Activated CD8-positive, alpha-beta T cell treated with anti-CD3 and anti-CD28 coated beads for 36 hours (primary cell): ENCODE data around the gene CCL27. TPM values are rescaled to one million over a fixed set of nuclear protein-coding genes. Genes with fewer than 3 reads are reported as not detected.

Source experiments
- ATAC-seq: fragments of 200-7000 bp; cut with Tn5 transposase; one replicate; pipeline ENCODE4 v1.10.0; 2021; ENCODE audit warnings: mild to moderate bottlenecking, moderate library complexity
- CTCF ChIA-PET: fragments of 350-600 bp; sonication (Branson Sonifier 250); formaldehyde crosslinking; loops from one replicate; lab custom pipeline; 2021; ENCODE audit warnings: antibody characterized with exemption; lab: Charles Lee
- POLR2A ChIA-PET: fragments of 350-600 bp; sonication (Branson Sonifier 250); formaldehyde crosslinking; loops from one replicate; lab custom pipeline; 2021; ENCODE audit warnings: antibody characterized with exemption; lab: Charles Lee
- DNase-seq: peaks from one replicate; pipeline ENCODE4 v3.0.0-alpha.2; 2020
- H3K27ac Mint-ChIP-seq: one replicate; pipeline ENCODE4 v1.8.0; 2021; ENCODE audit warnings: mild to moderate bottlenecking, mixed read lengths
- H3K27me3 Mint-ChIP-seq: one replicate; pipeline ENCODE4 v1.8.0; 2021; ENCODE audit warnings: mixed read lengths
- H3K36me3 Mint-ChIP-seq: one replicate; pipeline ENCODE4 v1.8.0; 2021; ENCODE audit warnings: low read depth, mixed read lengths
- H3K4me1 Mint-ChIP-seq: one replicate; pipeline ENCODE4 v1.8.0; 2021; ENCODE audit warnings: low read depth, mixed read lengths
- H3K4me3 Mint-ChIP-seq: one replicate; pipeline ENCODE4 v1.8.0; 2021; ENCODE audit warnings: mild to moderate bottlenecking, moderate library complexity, mixed read lengths
- H3K9me3 Mint-ChIP-seq: one replicate; pipeline ENCODE4 v1.8.0; 2021; ENCODE audit warnings: mixed read lengths
- intact Hi-C: fragments of 100-400 bp; cut with micrococcal nuclease; formaldehyde crosslinking; loops from one replicate; pipeline ENCODE4 v1.10.0; 2022
- total RNA-seq, 2 experiments: library from RNA; stranded (reverse); gene quantifications; one replicate each; pipeline ENCODE4 v1.2.3, GENCODE V29; 2021
- TF ChIP-seq, protein P1 (sequence below): fragments of 200-600 bp; IDR thresholded peaks from one replicate; pipeline ENCODE4 v1.8.0; 2022; ENCODE audit warnings: antibody characterized with exemption, mild to moderate bottlenecking

CCL27 gene
- total RNA-seq, 2 experiments from 2014 or later = 0.43 TPM; not detected in 1

- H3K9me3 Mint-ChIP-seq = peaks cover 3% of the 10 kb centered on the region
- ATAC-seq (peak; percentile 89), DNase-seq (peak; percentile 83)
- intact Hi-C loops = no loop called here
- CTCF ChIA-PET = interaction anchor here (0.9 to 3.9 kb wide), 4 partner anchors 9 to 52 kb away, joined by 3 to 56 read pairs (median 4); a partner anchor contains a TSS
- no peak overlapping the region for H3K4me3 Mint-ChIP-seq
- no peaks in the 10 kb centered on the region for H3K27me3 Mint-ChIP-seq
- H3K27ac Mint-ChIP-seq = no peak overlapping the region
- TF ChIP-seq, protein P1, sequence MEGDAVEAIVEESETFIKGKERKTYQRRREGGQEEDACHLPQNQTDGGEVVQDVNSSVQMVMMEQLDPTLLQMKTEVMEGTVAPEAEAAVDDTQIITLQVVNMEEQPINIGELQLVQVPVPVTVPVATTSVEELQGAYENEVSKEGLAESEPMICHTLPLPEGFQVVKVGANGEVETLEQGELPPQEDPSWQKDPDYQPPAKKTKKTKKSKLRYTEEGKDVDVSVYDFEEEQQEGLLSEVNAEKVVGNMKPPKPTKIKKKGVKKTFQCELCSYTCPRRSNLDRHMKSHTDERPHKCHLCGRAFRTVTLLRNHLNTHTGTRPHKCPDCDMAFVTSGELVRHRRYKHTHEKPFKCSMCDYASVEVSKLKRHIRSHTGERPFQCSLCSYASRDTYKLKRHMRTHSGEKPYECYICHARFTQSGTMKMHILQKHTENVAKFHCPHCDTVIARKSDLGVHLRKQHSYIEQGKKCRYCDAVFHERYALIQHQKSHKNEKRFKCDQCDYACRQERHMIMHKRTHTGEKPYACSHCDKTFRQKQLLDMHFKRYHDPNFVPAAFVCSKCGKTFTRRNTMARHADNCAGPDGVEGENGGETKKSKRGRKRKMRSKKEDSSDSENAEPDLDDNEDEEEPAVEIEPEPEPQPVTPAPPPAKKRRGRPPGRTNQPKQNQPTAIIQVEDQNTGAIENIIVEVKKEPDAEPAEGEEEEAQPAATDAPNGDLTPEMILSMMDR = peak; percentile 74
- H3K4me1 Mint-ChIP-seq = no peaks in the 10 kb centered on the region
- POLR2A ChIA-PET = interaction anchor here (1.4 kb wide), 1 partner anchor 12 kb away, joined by 3 read pairs; no protein-coding TSS in a partner anchor
- H3K36me3 Mint-ChIP-seq = no peaks in the 10 kb centered on the region
Measured at GRCh38 chr9:34675048-34675714, 12.7 kb upstream of the CCL27 start.

DNA sequence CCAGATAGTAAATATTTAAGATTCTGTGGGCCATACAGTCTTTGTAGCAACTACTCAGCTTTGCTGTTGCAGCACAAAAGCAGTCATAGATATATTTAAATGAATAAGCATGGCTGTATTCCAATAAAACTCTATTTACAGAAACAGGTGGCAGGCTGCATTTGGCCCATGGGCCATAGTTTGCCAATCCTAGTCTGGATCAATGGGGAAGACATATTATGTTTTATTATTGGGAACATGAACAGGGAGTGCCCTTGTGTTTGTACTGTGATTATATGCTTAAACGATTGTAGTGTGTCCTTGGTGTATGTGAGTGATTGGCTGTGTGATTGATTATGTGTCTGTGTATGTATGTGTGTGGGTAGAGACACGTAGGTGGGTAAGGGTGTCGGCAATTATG, 12.0 kb upstream of the CCL27 start:
- peaks cover 3% of the 10 kb centered on the region for H3K9me3 Mint-ChIP-seq
- ChIA-PET CTCF (interaction anchor here (3.9 kb wide), 1 partner anchor 27 kb away, joined by 56 read pairs; no protein-coding TSS in a partner anchor), POLR2A (no interaction called here)
- intact Hi-C loops = no loop called here
- TF ChIP-seq, protein P1 = no peak
- no peaks in the 10 kb centered on the region for H3K27me3 Mint-ChIP-seq
- no peaks in the 10 kb centered on the region for H3K4me1 Mint-ChIP-seq
- H3K36me3 Mint-ChIP-seq = no peaks in the 10 kb centered on the region
- no peak overlapping the region for H3K4me3 Mint-ChIP-seq
- no peak overlapping the region for H3K27ac Mint-ChIP-seq
- ATAC-seq (no peak), DNase-seq (no peak)

GRCh38 chr9:34671307-34671706, 8.8 kb upstream of the CCL27 start:
- H3K4me1 Mint-ChIP-seq = no peaks in the 10 kb centered on the region
- CTCF ChIA-PET = interaction anchor here (3.8 kb wide), 1 partner anchor 31 kb away, joined by 18 read pairs; no protein-coding TSS in a partner anchor
- POLR2A ChIA-PET = no interaction called here
- ATAC-seq (no peak), DNase-seq (no peak)
- H3K27me3 Mint-ChIP-seq = no peaks in the 10 kb centered on the region
- TF ChIP-seq, protein P1 = no peak
- H3K9me3 Mint-ChIP-seq = peaks cover 9% of the 10 kb centered on the region
- no peak overlapping the region for H3K27ac Mint-ChIP-seq
- intact Hi-C loops = no loop called here
- H3K36me3 Mint-ChIP-seq = peaks cover 4% of the 10 kb centered on the region
- no peak overlapping the region for H3K4me3 Mint-ChIP-seq

- H3K4me3 Mint-ChIP-seq = no peak overlapping the region
- H3K36me3 Mint-ChIP-seq = peaks cover 4% of the 10 kb centered on the region
- no peak for DNase-seq
- intact Hi-C loops = no loop called here
- H3K9me3 Mint-ChIP-seq = peaks cover 9% of the 10 kb centered on the region
- TF ChIP-seq, protein P1 = no peak
- H3K27me3 Mint-ChIP-seq = no peaks in the 10 kb centered on the region
- ATAC-seq = no peak
- no peaks in the 10 kb centered on the region for H3K4me1 Mint-ChIP-seq
- ChIA-PET POLR2A (no interaction called here), CTCF (interaction anchor here (3.8 kb wide), 1 partner anchor 32 kb away, joined by 18 read pairs; no protein-coding TSS in a partner anchor)
- no peak overlapping the region for H3K27ac Mint-ChIP-seq
Measured at GRCh38 chr9:34669809-34670562, 7.5 kb upstream of the CCL27 start.
